IMR-90 (cell line): Measurements from ENCODE around the gene SETD2.
A peak's percentile ranks its signal among the peaks of the same experiment; 100 is the strongest.

Source experiments
- CTCF ChIP-seq: conservative IDR thresholded peaks from 2 replicates; pipeline ENCODE4 v1.5.1; 2012; ENCODE audit warnings: mild to moderate bottlenecking, low read depth, low read length, improper control_type of control experiment
- FOS ChIP-seq: fragments of 150-350 bp; IDR thresholded peaks from 2 replicates; pipeline ENCODE4 v1.6.1; 2016; ENCODE audit warnings: low read depth, low read length
- MAZ ChIP-seq: IDR thresholded peaks from 2 replicates; pipeline ENCODE4 v1.6.1; 2012; ENCODE audit warnings: low read depth, mild to moderate bottlenecking, low read length, improper control_type of control experiment, moderate library complexity, borderline replicate concordance
- POLR2A ChIP-seq: IDR thresholded peaks from 2 replicates; pipeline ENCODE4 v1.6.1; 2012; ENCODE audit warnings: mild to moderate bottlenecking, low read depth, low read length
- RCOR1 ChIP-seq: IDR thresholded peaks from 2 replicates; pipeline ENCODE4 v1.6.1; 2012; ENCODE audit warnings: mild to moderate bottlenecking, low read length, improper control_type of control experiment; ENCODE audit not compliant: insufficient replicate concordance
- SMC3 ChIP-seq: fragments of 150-350 bp; IDR thresholded peaks from 2 replicates; pipeline ENCODE4 v1.6.1; 2016; ENCODE audit warnings: low read depth, mild to moderate bottlenecking, antibody characterized with exemption, low read length, moderate library complexity

- TF ChIP-seq SMC3 = no peak
- TF ChIP-seq CTCF = no peak
- peak; percentile 62; the same call in 1 of the 2 replicates for TF ChIP-seq POLR2A
- TF ChIP-seq FOS = no peak
- no peak for TF ChIP-seq RCOR1
- peak; percentile 100 for TF ChIP-seq MAZ
Measured at GRCh38 chr3:47009225-47010110, 154.4 kb downstream of the SETD2 start.
